Activated T-helper 17 cell treated with anti-CD3 and anti-CD28 coated beads, Interleukin-2, amount 50 U/mL, for 72 hours (primary cell): ENCODE results near the gene PUS7L. TPM values are rescaled to one million over a fixed set of nuclear protein-coding genes. Genes with fewer than 3 reads are reported as not detected.
A peak's percentile ranks its signal among the peaks of the same experiment; 100 is the strongest.
"Not testable (repeated sequence)": the region's sequence is repeated elsewhere in the genome, so short reads cannot be mapped to it uniquely, and the experiment has no call there.

Experiments used
- ATAC-seq: fragments of 150-1000 bp; cut with Tn5 transposase; replicated peaks from 2 replicates; pipeline ENCODE4 v1.10.0; 2021; ENCODE audit warnings: mild to moderate bottlenecking, moderate library complexity
- H3K27ac Mint-ChIP-seq: one replicate; pipeline ENCODE4 v1.8.0; 2022; ENCODE audit warnings: mixed read lengths
- H3K27me3 Mint-ChIP-seq: one replicate; pipeline ENCODE4 v1.8.0; 2022; ENCODE audit warnings: mixed read lengths
- H3K36me3 Mint-ChIP-seq: one replicate; pipeline ENCODE4 v1.8.0; 2022; ENCODE audit warnings: low read depth, mild to moderate bottlenecking, mixed read lengths
- H3K4me1 Mint-ChIP-seq: one replicate; pipeline ENCODE4 v1.8.0; 2022; ENCODE audit warnings: mixed read lengths
- H3K4me3 Mint-ChIP-seq: one replicate; pipeline ENCODE4 v1.8.0; 2022; ENCODE audit warnings: mild to moderate bottlenecking, mixed read lengths
- H3K9me3 Mint-ChIP-seq: one replicate; pipeline ENCODE4 v1.8.0; 2022; ENCODE audit warnings: mixed read lengths
- total RNA-seq, 2 donors: library from RNA; stranded (reverse); gene quantifications; one replicate each; pipeline ENCODE4 v1.2.3, GENCODE V29; 2022

PUS7L gene
- total RNA-seq, 2 donors from 2014 or later, result 18.6 to 22.4 TPM

- no peak overlapping the region for H3K4me3 Mint-ChIP-seq
- no peaks in the 10 kb centered on the region for H3K27me3 Mint-ChIP-seq
- H3K9me3 Mint-ChIP-seq, result no peaks in the 10 kb centered on the region
- no peak for ATAC-seq
- H3K36me3 Mint-ChIP-seq, result peaks cover 25% of the 10 kb centered on the region
- no peak overlapping the region for H3K27ac Mint-ChIP-seq
- peaks cover 24% of the 10 kb centered on the region for H3K4me1 Mint-ChIP-seq
These were observed 5.2 kb upstream of the PUS7L start for GRCh38 chr12:43763769-43764168.

- Mint-ChIP-seq H3K27ac (no peak overlapping the region), H3K27me3 (no peaks in the 10 kb centered on the region), H3K36me3 (peaks cover 29% of the 10 kb centered on the region), H3K9me3 (no peaks in the 10 kb centered on the region), H3K4me1 (peaks cover 29% of the 10 kb centered on the region), H3K4me3 (peak overlapping the region; percentile 90)
- no peak for ATAC-seq
These were observed 4.0 kb upstream of the PUS7L start for GRCh38 chr12:43762596-43762995.

- Mint-ChIP-seq H3K4me3 (peak overlapping the region; percentile 90), H3K9me3 (no peaks in the 10 kb centered on the region), H3K27me3 (no peaks in the 10 kb centered on the region), H3K27ac (peak overlapping the region; percentile 14), H3K4me1 (peaks cover 36% of the 10 kb centered on the region), H3K36me3 (peaks cover 31% of the 10 kb centered on the region)
- ATAC-seq, result no peak
These were observed 2.9 kb upstream of the PUS7L start for GRCh38 chr12:43761500-43761899.

GRCh38 chr12:43760396-43760795, 1.8 kb upstream of the PUS7L start:
- Mint-ChIP-seq H3K36me3 (peaks cover 32% of the 10 kb centered on the region), H3K27me3 (no peaks in the 10 kb centered on the region), H3K9me3 (no peaks in the 10 kb centered on the region), H3K4me1 (peaks cover 40% of the 10 kb centered on the region), H3K4me3 (peak overlapping the region; percentile 90), H3K27ac (peak overlapping the region; percentile 96)
- no peak for ATAC-seq

- Mint-ChIP-seq H3K36me3 (peaks cover 46% of the 10 kb centered on the region), H3K4me3 (peak overlapping the region; percentile 90), H3K27ac (peak overlapping the region; percentile 96), H3K9me3 (no peaks in the 10 kb centered on the region), H3K27me3 (no peaks in the 10 kb centered on the region), H3K4me1 (peaks cover 35% of the 10 kb centered on the region)
- peak; percentile 10 for ATAC-seq
These were observed 303 bp downstream of the PUS7L start for GRCh38 chr12:43758247-43758727.

- peaks cover 61% of the 10 kb centered on the region for H3K36me3 Mint-ChIP-seq
- H3K4me1 Mint-ChIP-seq, result peaks cover 22% of the 10 kb centered on the region
- no peaks in the 10 kb centered on the region for H3K9me3 Mint-ChIP-seq
- no peaks in the 10 kb centered on the region for H3K27me3 Mint-ChIP-seq
- H3K4me3 Mint-ChIP-seq, result peak overlapping the region; percentile 39
- H3K27ac Mint-ChIP-seq, result no peak overlapping the region
- no peak for ATAC-seq
These were observed 4.6 kb downstream of the PUS7L start for GRCh38 chr12:43754015-43754414.

GRCh38 chr12:43751360-43751759, 7.2 kb downstream of the PUS7L start:
- H3K36me3 Mint-ChIP-seq, result peaks cover 62% of the 10 kb centered on the region
- ATAC-seq, H3K4me3 Mint-ChIP-seq, H3K9me3 Mint-ChIP-seq, H3K27ac Mint-ChIP-seq, H3K27me3 Mint-ChIP-seq, H3K4me1 Mint-ChIP-seq: not testable (repeated sequence)

- ATAC-seq, result no peak
- Mint-ChIP-seq H3K4me1 (peaks cover 5% of the 10 kb centered on the region), H3K36me3 (peaks cover 67% of the 10 kb centered on the region), H3K27ac (no peak overlapping the region), H3K9me3 (no peaks in the 10 kb centered on the region), H3K4me3 (no peak overlapping the region), H3K27me3 (no peaks in the 10 kb centered on the region)
These were observed 7.8 kb downstream of the PUS7L start for GRCh38 chr12:43750814-43751213.

- peaks cover 70% of the 10 kb centered on the region for H3K36me3 Mint-ChIP-seq
- no peak for ATAC-seq
- H3K27me3 Mint-ChIP-seq, result no peaks in the 10 kb centered on the region
- H3K27ac Mint-ChIP-seq, result no peak overlapping the region
- peaks cover 5% of the 10 kb centered on the region for H3K4me1 Mint-ChIP-seq
- H3K4me3 Mint-ChIP-seq, result no peak overlapping the region
- no peaks in the 10 kb centered on the region for H3K9me3 Mint-ChIP-seq
These were observed 9.6 kb downstream of the PUS7L start for GRCh38 chr12:43749016-43749415.

GRCh38 chr12:43744826-43745225, 13.8 kb downstream of the PUS7L start:
- Mint-ChIP-seq H3K27me3 (no peaks in the 10 kb centered on the region), H3K4me3 (no peak overlapping the region), H3K9me3 (no peaks in the 10 kb centered on the region), H3K36me3 (peaks cover 73% of the 10 kb centered on the region), H3K27ac (no peak overlapping the region), H3K4me1 (no peaks in the 10 kb centered on the region)
- no peak for ATAC-seq

- H3K27ac Mint-ChIP-seq, result no peak overlapping the region
- H3K9me3 Mint-ChIP-seq, result no peaks in the 10 kb centered on the region
- H3K4me3 Mint-ChIP-seq, result no peak overlapping the region
- no peaks in the 10 kb centered on the region for H3K4me1 Mint-ChIP-seq
- no peak for ATAC-seq
- no peaks in the 10 kb centered on the region for H3K27me3 Mint-ChIP-seq
- H3K36me3 Mint-ChIP-seq, result peaks cover 88% of the 10 kb centered on the region
These were observed 16.5 kb downstream of the PUS7L start for GRCh38 chr12:43742106-43742505.

GRCh38 chr12:43740511-43741100, 18.0 kb downstream of the PUS7L start:
- Mint-ChIP-seq H3K27me3 (no peaks in the 10 kb centered on the region), H3K27ac (no peak overlapping the region), H3K4me3 (no peak overlapping the region), H3K36me3 (peaks cover 90% of the 10 kb centered on the region), H3K9me3 (no peaks in the 10 kb centered on the region), H3K4me1 (no peaks in the 10 kb centered on the region)
- ATAC-seq, result no peak

- ATAC-seq, result peak; percentile 32
- Mint-ChIP-seq H3K27ac (no peak overlapping the region), H3K27me3 (no peaks in the 10 kb centered on the region), H3K9me3 (no peaks in the 10 kb centered on the region), H3K4me3 (no peak overlapping the region), H3K4me1 (no peaks in the 10 kb centered on the region), H3K36me3 (peaks cover 84% of the 10 kb centered on the region)
These were observed 20.9 kb downstream of the PUS7L start for GRCh38 chr12:43737646-43738045.

- H3K4me3 Mint-ChIP-seq, result no peak overlapping the region
These were observed 21.6 kb downstream of the PUS7L start for GRCh38 chr12:43736927-43737440.

GRCh38 chr12:43733687-43734086, 24.9 kb downstream of the PUS7L start:
- H3K27me3 Mint-ChIP-seq, result no peaks in the 10 kb centered on the region
- H3K27ac Mint-ChIP-seq, result no peak overlapping the region
- no peak overlapping the region for H3K4me3 Mint-ChIP-seq
- no peak for ATAC-seq
- no peaks in the 10 kb centered on the region for H3K4me1 Mint-ChIP-seq
- peaks cover 88% of the 10 kb centered on the region for H3K36me3 Mint-ChIP-seq
- no peaks in the 10 kb centered on the region for H3K9me3 Mint-ChIP-seq

More at GRCh38 chr12:43736927-43737440, 21.6 kb downstream of the PUS7L start:
- H3K9me3 Mint-ChIP-seq, result no peaks in the 10 kb centered on the region
- H3K27me3 Mint-ChIP-seq, result no peaks in the 10 kb centered on the region
- H3K36me3 Mint-ChIP-seq, result peaks cover 82% of the 10 kb centered on the region
- no peak overlapping the region for H3K27ac Mint-ChIP-seq
- H3K4me1 Mint-ChIP-seq, result no peaks in the 10 kb centered on the region
- ATAC-seq, result no peak
